GM08714 (cell line): Measurements from ENCODE around the gene EZR.
A peak's percentile ranks its signal among the peaks of the same experiment; 100 is the strongest.

Experiments used
- H3K4me3 ChIP-seq: fragments of 200-500 bp; sonication (Bioruptor generic); 2 replicates; pipeline ENCODE4 v1.5.1; 2014; ENCODE audit warnings: mild to moderate bottlenecking, low read length, inconsistent platforms
- ZNF274 ChIP-seq: IDR thresholded peaks from 2 replicates; pipeline ENCODE4 v1.6.1; 2012; ENCODE audit warnings: mild to moderate bottlenecking, low read depth, low read length

Gene EZR

GRCh38 chr6:158819213-158819976 is at the start of gene EZR:
Gene EZR, minus strand, starts transcription at chr6:158819368. Its CDS starts 1,275 bp downstream, at chr6:158818093.
- no peak for TF ChIP-seq ZNF274
- peak within 1 kb of the TSS; percentile 74 for H3K4me3 ChIP-seq

- no peak for TF ChIP-seq ZNF274
- no peak overlapping the region for H3K4me3 ChIP-seq
Measured at GRCh38 chr6:158868122-158868480, 48.9 kb upstream of the EZR start.

- no peak for TF ChIP-seq ZNF274
- no peak overlapping the region for H3K4me3 ChIP-seq
Measured at GRCh38 chr6:158867381-158868121, 48.4 kb upstream of the EZR start.

- TF ChIP-seq ZNF274, result no peak
- no peak overlapping the region for H3K4me3 ChIP-seq
Measured at GRCh38 chr6:158865769-158866168, 46.6 kb upstream of the EZR start.

GRCh38 chr6:158863646-158864045 is 44.5 kb upstream of the EZR start:
- no peak for TF ChIP-seq ZNF274
- no peak overlapping the region for H3K4me3 ChIP-seq

GRCh38 chr6:158861686-158862381 is 42.7 kb upstream of the EZR start:
- H3K4me3 ChIP-seq, result no peak overlapping the region

GRCh38 chr6:158860279-158860865 is 41.2 kb upstream of the EZR start:
- TF ChIP-seq ZNF274, result no peak
- no peak overlapping the region for H3K4me3 ChIP-seq

More at GRCh38 chr6:158861686-158862381, 42.7 kb upstream of the EZR start:
- TF ChIP-seq ZNF274, result no peak

- no peak overlapping the region for H3K4me3 ChIP-seq
- TF ChIP-seq ZNF274, result no peak
Measured at GRCh38 chr6:158856261-158856660, 37.1 kb upstream of the EZR start.

- no peak overlapping the region; the same call in 1 of the 2 replicates for H3K4me3 ChIP-seq
- no peak for TF ChIP-seq ZNF274
Measured at GRCh38 chr6:158854214-158855101, 35.3 kb upstream of the EZR start.

- no peak overlapping the region; the same call in 1 of the 2 replicates for H3K4me3 ChIP-seq
- no peak for TF ChIP-seq ZNF274
Measured at GRCh38 chr6:158853880-158854213, 34.7 kb upstream of the EZR start.

GRCh38 chr6:158853072-158853879 is 34.1 kb upstream of the EZR start:
- no peak for TF ChIP-seq ZNF274
- H3K4me3 ChIP-seq, result no peak overlapping the region

- no peak for TF ChIP-seq ZNF274
- no peak overlapping the region for H3K4me3 ChIP-seq
Measured at GRCh38 chr6:158852312-158853071, 33.3 kb upstream of the EZR start.
